Subcutaneous adipose tissue (tissue), 4 donors: Measurements from ENCODE around the gene CHN2. TPM values are rescaled to one million over a fixed set of nuclear protein-coding genes. Genes with fewer than 3 reads are reported as not detected.

ENCODE experiments used
- CTCF ChIP-seq: fragments of 450-650 bp; IDR thresholded peaks from one replicate; pipeline ENCODE4 v1.5.1; 2016; ENCODE audit warnings: low read depth, mild to moderate bottlenecking, control low read depth, antibody characterized with exemption, moderate library complexity
- total RNA-seq, 4 donors: library from RNA; depleted of rRNA; stranded (reverse); fragments of >200 nt; gene quantifications; one replicate each; pipeline ENCODE4 v1.1.0, GENCODE V29; 2016

CHN2 gene
- total RNA-seq, 4 donors from 2014 or later, result 10.0 to 19.4 (median 13.8) TPM

GRCh38 chr7:29272057-29272456 lies 77.5 kb downstream of the CHN2 start:
- no peak for TF ChIP-seq CTCF

- TF ChIP-seq CTCF, result no peak
Observed at GRCh38 chr7:29274146-29275017, 79.8 kb downstream of the CHN2 start.

GRCh38 chr7:29275018-29275318 lies 80.4 kb downstream of the CHN2 start:
- no peak for TF ChIP-seq CTCF

- no peak for TF ChIP-seq CTCF
Observed at GRCh38 chr7:29275493-29275892, 80.9 kb downstream of the CHN2 start.

GRCh38 chr7:29276199-29276598 lies 81.6 kb downstream of the CHN2 start:
- TF ChIP-seq CTCF, result no peak

- no peak for TF ChIP-seq CTCF
Observed at GRCh38 chr7:29276806-29277205, 82.2 kb downstream of the CHN2 start.

- no peak for TF ChIP-seq CTCF
Observed at GRCh38 chr7:29277436-29278215, 83.1 kb downstream of the CHN2 start.
